Embryonic facial prominence (tissue), 1 donor: ENCODE measurements around the gene KDM1B.

Experiments used
- DNase-seq: peaks from one replicate; pipeline ENCODE4 v3.0.0-alpha.2; 2016; ENCODE audit errors: extremely low spot score

Gene KDM1B

GRCh38 chr6:18263418-18264218, 108.4 kb downstream of the KDM1B start:
- no peak for DNase-seq

GRCh38 chr6:18264219-18264922, 109.1 kb downstream of the KDM1B start, which contains the start of gene DEK:
TSS of gene DEK (minus strand) at chr6:18264530. CDS start at chr6:18263987, 543 bp downstream.
- peak; percentile 84 for DNase-seq

GRCh38 chr6:18264923-18265377, 109.7 kb downstream of the KDM1B start:
- no peak for DNase-seq

GRCh38 chr6:18265787-18266522, 110.7 kb downstream of the KDM1B start:
- no peak for DNase-seq

DNA sequence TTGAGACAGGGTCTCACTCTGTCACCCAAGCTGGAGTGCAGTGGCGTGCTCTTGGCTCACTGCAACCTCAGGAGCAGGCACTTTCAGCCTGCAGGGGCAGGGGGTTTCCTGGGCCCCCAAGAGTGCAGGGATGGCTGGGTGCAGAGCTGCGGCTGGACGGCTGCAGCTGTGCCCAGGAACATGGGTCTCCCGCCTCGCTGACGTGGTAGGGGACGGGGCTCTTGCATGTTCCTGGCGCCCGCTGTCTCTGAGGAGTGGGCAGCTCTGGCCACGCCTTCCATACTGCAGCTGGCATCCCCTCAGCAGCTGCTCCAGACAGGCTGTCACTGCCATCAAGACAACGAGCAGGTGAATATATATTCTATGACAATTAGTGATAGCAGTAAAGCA, 111.3 kb downstream of the KDM1B start:
- no peak for DNase-seq

GRCh38 chr6:18268066-18268465, 112.8 kb downstream of the KDM1B start:
- DNase-seq: no peak

DNA sequence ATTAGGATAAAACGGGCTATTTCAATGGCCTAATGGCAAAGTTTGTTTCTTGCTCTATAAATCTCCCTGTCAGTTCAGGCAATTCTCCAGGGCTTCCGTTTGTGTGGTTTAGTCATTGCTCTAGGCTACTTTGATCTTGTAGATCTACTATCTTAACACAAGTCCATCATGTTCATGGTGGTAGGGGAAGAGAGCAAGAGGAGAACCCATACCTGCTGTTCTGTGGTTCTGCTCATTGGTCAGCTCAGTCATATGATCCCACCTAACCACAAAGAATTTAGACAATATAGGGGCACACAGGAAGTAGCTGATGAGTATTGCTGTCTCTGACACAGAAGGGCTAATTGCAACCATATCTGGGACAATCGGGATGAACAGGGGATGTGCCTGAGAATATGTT, 114.0 kb downstream of the KDM1B start:
- DNase-seq: no peak

DNA sequence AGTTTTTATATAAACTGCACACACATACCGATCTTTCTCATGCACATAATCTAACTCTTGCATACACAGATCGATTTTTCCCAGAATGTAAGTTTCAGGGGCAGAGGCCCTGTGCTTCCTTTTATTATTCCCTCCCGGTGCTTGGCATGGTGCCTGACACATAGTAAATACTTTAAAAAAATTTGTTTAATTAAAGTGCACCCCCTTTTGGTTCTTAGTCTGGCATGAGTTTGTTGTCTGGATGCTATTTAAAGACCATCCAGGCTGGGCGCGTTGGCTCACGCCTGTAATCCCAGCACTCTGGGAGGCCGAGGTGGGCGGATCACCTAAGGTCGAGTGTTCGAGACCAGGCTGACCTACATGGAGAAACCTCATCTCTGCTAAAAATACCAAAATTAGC, 114.5 kb downstream of the KDM1B start:
- DNase-seq: no peak

DNA sequence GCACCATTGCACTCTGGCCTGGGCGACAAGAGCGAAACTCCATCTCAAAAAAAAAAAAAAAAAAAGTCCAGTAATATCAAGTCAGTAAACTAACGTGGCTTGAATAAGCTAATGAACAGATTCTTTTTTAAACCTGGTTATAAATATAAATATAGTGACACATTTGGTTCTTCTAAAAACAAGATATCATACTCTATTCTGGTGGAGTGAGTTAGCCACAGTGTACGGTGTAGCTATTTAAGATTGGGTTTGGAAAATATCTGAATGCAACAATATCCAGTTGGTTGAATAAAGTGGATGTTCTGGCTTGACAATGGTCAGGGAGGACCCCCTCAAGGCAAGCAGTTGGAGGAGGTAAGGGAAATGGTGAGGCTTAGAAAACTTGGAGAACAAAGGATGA, 115.0 kb downstream of the KDM1B start:
- no peak for DNase-seq
